HL-60 (cell line): ENCODE measurements around the gene EGLN3.

Source experiments
- DNase-seq, 2 experiments: peaks; one replicate each; pipeline ENCODE4 v3.0.0-alpha.2; 2010 to 2020; ENCODE audit warnings: low read depth in 1 of 2, low spot score in 1 of 2
- H3K27ac ChIP-seq: fragments of 250-450 bp; sonication (Bioruptor Pico); replicated peaks from 2 replicates; pipeline ENCODE4 v1.5.1; 2020; ENCODE audit warnings: mild to moderate bottlenecking, moderate library complexity
- H3K27me3 ChIP-seq: fragments of 250-450 bp; sonication (Bioruptor Pico); 2 replicates; pipeline ENCODE4 v1.5.1; 2021; ENCODE audit warnings: mild to moderate bottlenecking, moderate library complexity; ENCODE audit not compliant: insufficient read depth, poor library complexity, severe bottlenecking
- H3K4me3 ChIP-seq: replicated peaks from 2 replicates; pipeline ENCODE4 v1.5.1; 2011; ENCODE audit warnings: mild to moderate bottlenecking, control low read depth, low read length; ENCODE audit not compliant: insufficient read depth
- GABPA ChIP-seq: IDR thresholded peaks from 2 replicates; pipeline ENCODE4 v1.6.1; 2012; ENCODE audit warnings: low read depth
- POLR2AphosphoS5 ChIP-seq: IDR thresholded peaks from 2 replicates; pipeline ENCODE4 v1.6.1; 2012; ENCODE audit warnings: low read depth
- SPI1 ChIP-seq: IDR thresholded peaks from 2 replicates; pipeline ENCODE4 v1.6.1; 2012; ENCODE audit warnings: low read depth, mild to moderate bottlenecking, borderline replicate concordance
- TF ChIP-seq, protein P1 (sequence below): IDR thresholded peaks from 2 replicates; pipeline ENCODE4 v1.6.1; 2012; ENCODE audit warnings: low read depth; ENCODE audit not compliant: insufficient replicate concordance
- TF ChIP-seq, protein P2 (sequence below): IDR thresholded peaks from one replicate; pipeline ENCODE4 v1.5.1; 2011; ENCODE audit warnings: low read length, control low read depth, inconsistent platforms; ENCODE audit not compliant: insufficient read depth

Gene EGLN3

GRCh38 chr14:33940561-33941011 lies 10.3 kb downstream of the EGLN3 start:
- DNase-seq: no peak
- Histone ChIP-seq H3K27me3 (no peaks in the 10 kb centered on the region), H3K27ac (no peak overlapping the region), H3K4me3 (no peak overlapping the region)
- TF ChIP-seq, protein P1, sequence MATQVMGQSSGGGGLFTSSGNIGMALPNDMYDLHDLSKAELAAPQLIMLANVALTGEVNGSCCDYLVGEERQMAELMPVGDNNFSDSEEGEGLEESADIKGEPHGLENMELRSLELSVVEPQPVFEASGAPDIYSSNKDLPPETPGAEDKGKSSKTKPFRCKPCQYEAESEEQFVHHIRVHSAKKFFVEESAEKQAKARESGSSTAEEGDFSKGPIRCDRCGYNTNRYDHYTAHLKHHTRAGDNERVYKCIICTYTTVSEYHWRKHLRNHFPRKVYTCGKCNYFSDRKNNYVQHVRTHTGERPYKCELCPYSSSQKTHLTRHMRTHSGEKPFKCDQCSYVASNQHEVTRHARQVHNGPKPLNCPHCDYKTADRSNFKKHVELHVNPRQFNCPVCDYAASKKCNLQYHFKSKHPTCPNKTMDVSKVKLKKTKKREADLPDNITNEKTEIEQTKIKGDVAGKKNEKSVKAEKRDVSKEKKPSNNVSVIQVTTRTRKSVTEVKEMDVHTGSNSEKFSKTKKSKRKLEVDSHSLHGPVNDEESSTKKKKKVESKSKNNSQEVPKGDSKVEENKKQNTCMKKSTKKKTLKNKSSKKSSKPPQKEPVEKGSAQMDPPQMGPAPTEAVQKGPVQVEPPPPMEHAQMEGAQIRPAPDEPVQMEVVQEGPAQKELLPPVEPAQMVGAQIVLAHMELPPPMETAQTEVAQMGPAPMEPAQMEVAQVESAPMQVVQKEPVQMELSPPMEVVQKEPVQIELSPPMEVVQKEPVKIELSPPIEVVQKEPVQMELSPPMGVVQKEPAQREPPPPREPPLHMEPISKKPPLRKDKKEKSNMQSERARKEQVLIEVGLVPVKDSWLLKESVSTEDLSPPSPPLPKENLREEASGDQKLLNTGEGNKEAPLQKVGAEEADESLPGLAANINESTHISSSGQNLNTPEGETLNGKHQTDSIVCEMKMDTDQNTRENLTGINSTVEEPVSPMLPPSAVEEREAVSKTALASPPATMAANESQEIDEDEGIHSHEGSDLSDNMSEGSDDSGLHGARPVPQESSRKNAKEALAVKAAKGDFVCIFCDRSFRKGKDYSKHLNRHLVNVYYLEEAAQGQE: no peak

DNA sequence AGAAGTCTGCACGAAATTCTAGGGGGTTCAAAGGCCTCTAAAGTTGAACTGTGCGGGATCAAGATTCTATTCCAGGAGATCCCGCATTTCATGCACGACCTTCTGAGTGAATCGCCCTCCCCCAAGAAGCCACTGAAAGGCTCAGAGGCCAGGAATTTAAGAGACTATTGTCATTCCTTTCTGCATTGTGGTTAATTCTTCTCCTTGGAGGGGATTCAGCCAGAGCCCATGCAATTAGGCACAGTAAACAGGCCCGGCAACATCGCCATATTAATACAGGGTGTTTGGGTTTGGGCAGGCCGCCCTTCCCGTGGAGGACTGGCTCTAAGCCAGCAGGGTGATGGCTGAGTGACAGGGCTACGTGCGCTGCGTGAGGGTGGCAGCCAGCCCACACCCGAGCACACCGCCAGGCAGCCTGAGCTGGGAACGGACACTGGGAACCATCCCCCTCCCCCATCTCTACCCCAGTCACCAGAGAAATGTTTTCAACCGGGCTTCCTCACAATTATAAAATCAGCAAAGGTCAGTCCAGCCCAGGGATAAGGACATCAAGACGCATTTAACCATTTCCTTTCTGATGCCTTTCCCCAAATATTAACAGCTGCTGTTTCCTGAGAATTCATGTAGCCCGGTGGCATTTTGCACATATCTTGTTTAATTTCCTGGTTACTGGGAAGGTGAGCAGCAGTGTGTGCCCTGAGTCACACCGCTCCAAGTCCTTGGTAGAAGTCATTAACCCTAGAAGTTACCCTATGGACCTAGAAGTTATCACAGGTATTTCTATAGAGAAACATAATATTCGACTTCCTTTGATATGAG lies 12.5 kb downstream of the EGLN3 start:
- H3K27ac ChIP-seq: no peak overlapping the region
- DNase-seq: no peak
- H3K27me3 ChIP-seq: no peaks in the 10 kb centered on the region
- TF ChIP-seq, protein P1: no peak
- TF ChIP-seq GABPA: no peak
- TF ChIP-seq SPI1: no peak
- TF ChIP-seq, protein P2, sequence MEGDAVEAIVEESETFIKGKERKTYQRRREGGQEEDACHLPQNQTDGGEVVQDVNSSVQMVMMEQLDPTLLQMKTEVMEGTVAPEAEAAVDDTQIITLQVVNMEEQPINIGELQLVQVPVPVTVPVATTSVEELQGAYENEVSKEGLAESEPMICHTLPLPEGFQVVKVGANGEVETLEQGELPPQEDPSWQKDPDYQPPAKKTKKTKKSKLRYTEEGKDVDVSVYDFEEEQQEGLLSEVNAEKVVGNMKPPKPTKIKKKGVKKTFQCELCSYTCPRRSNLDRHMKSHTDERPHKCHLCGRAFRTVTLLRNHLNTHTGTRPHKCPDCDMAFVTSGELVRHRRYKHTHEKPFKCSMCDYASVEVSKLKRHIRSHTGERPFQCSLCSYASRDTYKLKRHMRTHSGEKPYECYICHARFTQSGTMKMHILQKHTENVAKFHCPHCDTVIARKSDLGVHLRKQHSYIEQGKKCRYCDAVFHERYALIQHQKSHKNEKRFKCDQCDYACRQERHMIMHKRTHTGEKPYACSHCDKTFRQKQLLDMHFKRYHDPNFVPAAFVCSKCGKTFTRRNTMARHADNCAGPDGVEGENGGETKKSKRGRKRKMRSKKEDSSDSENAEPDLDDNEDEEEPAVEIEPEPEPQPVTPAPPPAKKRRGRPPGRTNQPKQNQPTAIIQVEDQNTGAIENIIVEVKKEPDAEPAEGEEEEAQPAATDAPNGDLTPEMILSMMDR: no peak
- TF ChIP-seq POLR2AphosphoS5: no peak
- H3K4me3 ChIP-seq: no peak overlapping the region

- Histone ChIP-seq H3K27ac (no peak overlapping the region), H3K4me3 (no peak overlapping the region), H3K27me3 (no peaks in the 10 kb centered on the region)
- TF ChIP-seq GABPA (no peak), POLR2AphosphoS5 (no peak), SPI1 (no peak)
- TF ChIP-seq, protein P2: no peak
- TF ChIP-seq, protein P1: no peak
- no peak for DNase-seq
These were observed 14.5 kb downstream of the EGLN3 start for GRCh38 chr14:33936391-33936790.
